Peyer's patch (tissue), 4 donors: ENCODE data around the gene PHYH. TPM values are rescaled to one million over a fixed set of nuclear protein-coding genes. Genes with fewer than 3 reads are reported as not detected.
"Not testable (repeated sequence)": the region's sequence is repeated elsewhere in the genome, so short reads cannot be mapped to it uniquely, and the experiment has no call there.

Experiments used
- DNase-seq, 3 donors: peaks; one replicate each; pipeline ENCODE4 v3.0.0-alpha.2; 2017 to 2019
- H3K27ac ChIP-seq, 4 donors: fragments of 200-600 bp; sonication (generic); one replicate each; pipeline ENCODE4 v1.5.1; 2016 to 2019
- H3K27me3 ChIP-seq, 2 donors: fragments of 200-600 bp; sonication (generic); one replicate each; pipeline ENCODE4 v1.5.1; 2019
- H3K36me3 ChIP-seq, 3 donors: fragments of 200-600 bp; sonication (generic); one replicate each; pipeline ENCODE4 v1.5.1; 2016 to 2019
- H3K4me1 ChIP-seq, 4 donors: fragments of 200-600 bp; sonication (generic); one replicate each; pipeline ENCODE4 v1.5.1; 2016 to 2019
- H3K4me3 ChIP-seq, 4 donors: fragments of 200-600 bp; sonication (generic); 1 replicate in 3 of 4; 2 replicates in 1 of 4; pipeline ENCODE4 v1.5.1; 2016 to 2019; ENCODE audit warnings: mild to moderate bottlenecking in 1 of 4
- H3K9me3 ChIP-seq, 4 donors: fragments of 200-600 bp; sonication (generic); one replicate each; pipeline ENCODE4 v1.5.1; 2016 to 2019; ENCODE audit warnings: mild to moderate bottlenecking in 1 of 4
- CTCF ChIP-seq, 6 experiments: fragments of 450-650 bp in 4 of 6; fragments of 200-600 bp in 2 of 6; sonication (generic) in 1 of 6; IDR thresholded peaks; one replicate each; pipeline ENCODE4 v1.5.1; 2017 to 2019; ENCODE audit warnings: antibody characterized with exemption in 6 of 6, mild to moderate bottlenecking in 3 of 6, moderate library complexity in 1 of 6
- POLR2A ChIP-seq, 2 donors: fragments of 450-650 bp; IDR thresholded peaks; one replicate each; pipeline ENCODE4 v1.5.1; 2017; ENCODE audit warnings: antibody characterized with exemption in 2 of 2, mild to moderate bottlenecking in 2 of 2, moderate library complexity in 2 of 2
- total RNA-seq, 4 donors: library from RNA; depleted of rRNA; stranded (reverse); fragments of >200 nt; gene quantifications; one replicate each; pipeline ENCODE4 v1.1.0, GENCODE V29; 2016

Gene PHYH
- total RNA-seq, 4 donors from 2014 or later: 24.8 to 47.5 (median 37.7) TPM

GRCh38 chr10:13337128-13337826 lies 37.4 kb upstream of the PHYH start:
- no peak for TF ChIP-seq CTCF (IDR thresholded peaks at IDR 0.05)
- TF ChIP-seq POLR2A (IDR thresholded peaks at IDR 0.05): no peak
- H3K4me3 ChIP-seq: peak overlapping the region in 1 of 4 donors; percentile 17
- peaks cover 0 to 42% (median 0%) of the 10 kb centered on the region in 3 donors for H3K36me3 ChIP-seq
- H3K27me3 ChIP-seq: no peaks in the 10 kb centered on the region
- peak overlapping the region in 3 of 4 donors; percentile 4 to 88 (median 71) for H3K27ac ChIP-seq
- no peak for DNase-seq
- H3K4me1 ChIP-seq: peaks cover 0 to 20% (median 0%) of the 10 kb centered on the region in 4 donors
- no peaks in the 10 kb centered on the region for H3K9me3 ChIP-seq

- peaks cover 0 to 56% (median 0%) of the 10 kb centered on the region in 3 donors for H3K36me3 ChIP-seq
- no peak for TF ChIP-seq POLR2A (IDR thresholded peaks at IDR 0.05)
Observed at GRCh38 chr10:13335881-13336280, 36.0 kb upstream of the PHYH start.

GRCh38 chr10:13334556-13334955 lies 34.7 kb upstream of the PHYH start:
- no peaks in the 10 kb centered on the region for H3K9me3 ChIP-seq
- H3K4me1 ChIP-seq: peaks cover 0 to 18% (median 0%) of the 10 kb centered on the region in 4 donors
- H3K27ac ChIP-seq: no peak overlapping the region
- H3K36me3 ChIP-seq: peaks cover 0 to 67% (median 0%) of the 10 kb centered on the region in 3 donors
- no peak for DNase-seq
- H3K27me3 ChIP-seq: no peaks in the 10 kb centered on the region
- H3K4me3 ChIP-seq: no peak overlapping the region
- TF ChIP-seq POLR2A (IDR thresholded peaks at IDR 0.05) (no peak), CTCF (IDR thresholded peaks at IDR 0.05) (no peak)

More at GRCh38 chr10:13335881-13336280, 36.0 kb upstream of the PHYH start:
- no peak for DNase-seq
- H3K27me3 ChIP-seq: no peaks in the 10 kb centered on the region
- no peak overlapping the region for H3K27ac ChIP-seq
- no peaks in the 10 kb centered on the region for H3K9me3 ChIP-seq
- peaks cover 0 to 20% (median 0%) of the 10 kb centered on the region in 4 donors for H3K4me1 ChIP-seq
- H3K4me3 ChIP-seq: no peak overlapping the region

- Histone ChIP-seq H3K4me1 (no peaks in the 10 kb centered on the region), H3K36me3 (peaks cover 0 to 93% (median 0%) of the 10 kb centered on the region in 3 donors), H3K27me3 (no peaks in the 10 kb centered on the region), H3K4me3 (no peak overlapping the region), H3K27ac (no peak overlapping the region), H3K9me3 (no peaks in the 10 kb centered on the region)
- DNase-seq: no peak
- TF ChIP-seq CTCF (IDR thresholded peaks at IDR 0.05): no peak
- no peak for TF ChIP-seq POLR2A (IDR thresholded peaks at IDR 0.05)
Observed at GRCh38 chr10:13331646-13332045, 31.8 kb upstream of the PHYH start.

GRCh38 chr10:13330980-13331379 lies 31.1 kb upstream of the PHYH start:
- not testable (repeated sequence) for H3K4me3 ChIP-seq, H3K27ac ChIP-seq, DNase-seq, H3K27me3 ChIP-seq, H3K4me1 ChIP-seq, H3K9me3 ChIP-seq
- peaks cover 0 to 93% (median 0%) of the 10 kb centered on the region in 3 donors for H3K36me3 ChIP-seq

- Histone ChIP-seq H3K9me3 (no peaks in the 10 kb centered on the region), H3K4me3 (no peak overlapping the region), H3K4me1 (no peaks in the 10 kb centered on the region), H3K27me3 (no peaks in the 10 kb centered on the region), H3K27ac (no peak overlapping the region), H3K36me3 (peaks cover 0 to 95% (median 0%) of the 10 kb centered on the region in 3 donors)
- no peak for TF ChIP-seq CTCF (IDR thresholded peaks at IDR 0.05)
- TF ChIP-seq POLR2A (IDR thresholded peaks at IDR 0.05): no peak
- no peak for DNase-seq
Observed at GRCh38 chr10:13329565-13329964, 29.7 kb upstream of the PHYH start.
